NT2/D1 (cell line): ENCODE results near the gene LAMA1.

Experiments
- SUZ12 ChIP-seq: IDR thresholded peaks from 2 replicates; pipeline ENCODE4 v1.6.1; 2011; ENCODE audit not compliant: insufficient read length, insufficient read depth; ENCODE audit errors: extremely low read depth
- YY1 ChIP-seq: IDR thresholded peaks from 2 replicates; pipeline ENCODE4 v1.6.1; 2011; ENCODE audit not compliant: insufficient read length, insufficient read depth
- ZNF274 ChIP-seq: IDR thresholded peaks from 2 replicates; pipeline ENCODE4 v1.6.1; 2011; ENCODE audit warnings: mild to moderate bottlenecking, low read depth, low read length

DNA sequence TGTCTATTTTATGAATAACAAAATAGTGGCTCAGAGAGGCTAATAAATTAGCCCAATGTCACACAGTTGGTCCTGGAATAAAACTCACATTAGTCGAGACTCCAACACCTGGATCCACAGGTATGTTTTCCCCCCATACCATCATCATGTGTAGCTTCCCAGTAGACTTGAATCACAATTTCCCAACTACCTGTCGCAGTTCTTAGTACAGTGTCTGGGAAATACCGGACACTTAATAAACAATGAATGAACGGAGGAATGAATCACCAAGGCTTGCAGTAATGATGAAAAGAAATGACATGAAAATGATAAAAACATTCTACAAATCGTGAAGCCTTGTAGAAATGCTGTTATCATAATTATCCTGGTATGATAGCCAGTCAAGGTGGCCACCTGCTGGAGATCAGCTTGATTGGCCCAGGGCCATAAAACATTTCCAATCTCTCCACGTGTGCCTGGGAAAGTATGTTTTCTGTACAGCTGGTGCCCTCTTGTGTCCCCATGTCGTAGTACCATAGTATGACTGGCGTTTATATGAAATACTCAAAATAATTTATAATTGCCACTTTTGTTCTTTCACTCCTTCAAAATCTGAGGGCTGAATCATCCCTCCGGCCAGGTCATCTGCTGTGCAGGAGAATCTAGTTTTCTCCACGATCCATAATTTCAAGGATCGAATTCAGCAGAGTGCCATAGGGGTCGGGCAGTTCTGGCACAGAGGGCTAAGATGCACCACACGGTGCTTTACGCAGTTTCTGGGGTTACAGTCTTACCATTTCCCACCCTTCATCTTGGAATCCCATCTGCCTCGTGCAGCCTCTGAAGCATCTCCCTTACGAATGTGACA, 95.4 kb downstream of the LAMA1 start:
- TF ChIP-seq YY1, result no peak
- TF ChIP-seq ZNF274, result no peak
- TF ChIP-seq SUZ12, result no peak
